GM04504 (cell line): Measurements from ENCODE around the gene TBC1D2B.

Experiments
- DNase-seq: peaks from one replicate; pipeline ENCODE4 v3.0.0-alpha.2; 2012; ENCODE audit warnings: low read depth

The TBC1D2B gene

GRCh38 chr15:78034495-78035191, 42.9 kb downstream of the TBC1D2B start:
- no peak for DNase-seq

GRCh38 chr15:78033864-78034263, 43.6 kb downstream of the TBC1D2B start:
- no peak for DNase-seq

GRCh38 chr15:78032671-78033070, 44.8 kb downstream of the TBC1D2B start:
- DNase-seq = no peak

GRCh38 chr15:78024883-78025282, 52.6 kb downstream of the TBC1D2B start:
- DNase-seq = no peak

GRCh38 chr15:78024519-78024870, 53.0 kb downstream of the TBC1D2B start:
- no peak for DNase-seq

- peak; percentile 22 for DNase-seq
These were observed 53.5 kb downstream of the TBC1D2B start for GRCh38 chr15:78023865-78024518.

GRCh38 chr15:78023081-78023665, 54.3 kb downstream of the TBC1D2B start:
- no peak for DNase-seq

- no peak for DNase-seq
These were observed 55.8 kb downstream of the TBC1D2B start for GRCh38 chr15:78021761-78022160.

GRCh38 chr15:78020007-78020406, 57.5 kb downstream of the TBC1D2B start:
- DNase-seq = no peak

- no peak for DNase-seq
These were observed 58.4 kb downstream of the TBC1D2B start for GRCh38 chr15:78018946-78019644.

GRCh38 chr15:78018445-78018844, 59.1 kb downstream of the TBC1D2B start:
- DNase-seq = no peak

GRCh38 chr15:78016860-78017259, 60.7 kb downstream of the TBC1D2B start:
- DNase-seq = no peak

- no peak for DNase-seq
These were observed 64.9 kb downstream of the TBC1D2B start for GRCh38 chr15:78012643-78013077.

- no peak for DNase-seq
These were observed 67.4 kb downstream of the TBC1D2B start for GRCh38 chr15:78010067-78010466.

- DNase-seq = peak; percentile 73
These were observed 69.3 kb downstream of the TBC1D2B start for GRCh38 chr15:78007964-78008886.

GRCh38 chr15:78007211-78007931, 70.1 kb downstream of the TBC1D2B start:
- DNase-seq = no peak

- no peak for DNase-seq
These were observed 70.8 kb downstream of the TBC1D2B start for GRCh38 chr15:78006567-78007205.

GRCh38 chr15:78004919-78005634, 72.4 kb downstream of the TBC1D2B start:
- DNase-seq = peak; percentile 84

GRCh38 chr15:78004222-78004727, 73.2 kb downstream of the TBC1D2B start:
- no peak for DNase-seq
